Measurements from ENCODE around the gene ANKRD63.

DNA sequence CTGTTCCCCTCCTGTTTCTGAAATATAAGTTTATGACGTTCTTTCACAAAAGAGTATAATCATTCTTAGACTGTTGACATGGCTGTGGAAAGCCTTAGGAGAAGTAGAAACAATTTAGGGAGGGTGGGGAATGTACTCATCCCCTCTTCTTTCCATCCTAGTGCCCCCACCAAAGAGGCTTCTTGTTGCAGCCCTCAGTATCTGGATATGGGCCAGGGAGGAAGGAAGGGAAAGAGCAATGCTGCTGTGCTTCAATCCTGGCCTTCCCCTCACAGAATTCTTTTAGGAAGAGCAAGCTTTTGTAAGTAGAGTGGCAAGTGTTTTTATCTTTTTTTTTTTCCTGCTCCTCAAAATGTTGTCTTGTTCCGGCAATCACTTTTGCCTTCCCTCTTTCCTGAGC lies 42.3 kb upstream of the ANKRD63 start:
- TF ChIP-seq CSDC2 (CRISPR knock-in tag; IDR thresholded peaks at IDR 0.05) (no peak), SNAI2 (CRISPR knock-in tag; IDR thresholded peaks at IDR 0.05) (no peak), RARB (CRISPR knock-in tag; IDR thresholded peaks at IDR 0.05) (no peak), TCF4 (CRISPR knock-in tag; IDR thresholded peaks at IDR 0.05; ENCODE audit: borderline replicate concordance) (no peak), CSRNP3 (CRISPR knock-in tag; IDR thresholded peaks at IDR 0.05) (no peak), ISL1 (CRISPR knock-in tag; IDR thresholded peaks at IDR 0.05) (no peak), ZFP30 (CRISPR knock-in tag; IDR thresholded peaks at IDR 0.05) (no peak), PPARA (CRISPR knock-in tag; IDR thresholded peaks at IDR 0.05; ENCODE audit: borderline replicate concordance) (no peak), ZC3H10 (CRISPR knock-in tag; IDR thresholded peaks at IDR 0.05) (no peak), GLIS3 (CRISPR knock-in tag; IDR thresholded peaks at IDR 0.05) (no peak)
- TF ChIP-seq, protein P1, sequence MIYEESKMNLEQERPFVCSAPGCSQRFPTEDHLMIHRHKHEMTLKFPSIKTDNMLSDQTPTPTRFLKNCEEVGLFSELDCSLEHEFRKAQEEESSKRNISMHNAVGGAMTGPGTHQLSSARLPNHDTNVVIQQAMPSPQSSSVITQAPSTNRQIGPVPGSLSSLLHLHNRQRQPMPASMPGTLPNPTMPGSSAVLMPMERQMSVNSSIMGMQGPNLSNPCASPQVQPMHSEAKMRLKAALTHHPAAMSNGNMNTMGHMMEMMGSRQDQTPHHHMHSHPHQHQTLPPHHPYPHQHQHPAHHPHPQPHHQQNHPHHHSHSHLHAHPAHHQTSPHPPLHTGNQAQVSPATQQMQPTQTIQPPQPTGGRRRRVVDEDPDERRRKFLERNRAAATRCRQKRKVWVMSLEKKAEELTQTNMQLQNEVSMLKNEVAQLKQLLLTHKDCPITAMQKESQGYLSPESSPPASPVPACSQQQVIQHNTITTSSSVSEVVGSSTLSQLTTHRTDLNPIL (CRISPR knock-in tag; IDR thresholded peaks at IDR 0.05; ENCODE audit: low read depth): no peak
- TF ChIP-seq, protein P2, sequence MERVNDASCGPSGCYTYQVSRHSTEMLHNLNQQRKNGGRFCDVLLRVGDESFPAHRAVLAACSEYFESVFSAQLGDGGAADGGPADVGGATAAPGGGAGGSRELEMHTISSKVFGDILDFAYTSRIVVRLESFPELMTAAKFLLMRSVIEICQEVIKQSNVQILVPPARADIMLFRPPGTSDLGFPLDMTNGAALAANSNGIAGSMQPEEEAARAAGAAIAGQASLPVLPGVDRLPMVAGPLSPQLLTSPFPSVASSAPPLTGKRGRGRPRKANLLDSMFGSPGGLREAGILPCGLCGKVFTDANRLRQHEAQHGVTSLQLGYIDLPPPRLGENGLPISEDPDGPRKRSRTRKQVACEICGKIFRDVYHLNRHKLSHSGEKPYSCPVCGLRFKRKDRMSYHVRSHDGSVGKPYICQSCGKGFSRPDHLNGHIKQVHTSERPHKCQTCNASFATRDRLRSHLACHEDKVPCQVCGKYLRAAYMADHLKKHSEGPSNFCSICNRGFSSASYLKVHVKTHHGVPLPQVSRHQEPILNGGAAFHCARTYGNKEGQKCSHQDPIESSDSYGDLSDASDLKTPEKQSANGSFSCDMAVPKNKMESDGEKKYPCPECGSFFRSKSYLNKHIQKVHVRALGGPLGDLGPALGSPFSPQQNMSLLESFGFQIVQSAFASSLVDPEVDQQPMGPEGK (CRISPR knock-in tag; IDR thresholded peaks at IDR 0.05; ENCODE audit: borderline replicate concordance): no peak
- TF ChIP-seq, protein P3, sequence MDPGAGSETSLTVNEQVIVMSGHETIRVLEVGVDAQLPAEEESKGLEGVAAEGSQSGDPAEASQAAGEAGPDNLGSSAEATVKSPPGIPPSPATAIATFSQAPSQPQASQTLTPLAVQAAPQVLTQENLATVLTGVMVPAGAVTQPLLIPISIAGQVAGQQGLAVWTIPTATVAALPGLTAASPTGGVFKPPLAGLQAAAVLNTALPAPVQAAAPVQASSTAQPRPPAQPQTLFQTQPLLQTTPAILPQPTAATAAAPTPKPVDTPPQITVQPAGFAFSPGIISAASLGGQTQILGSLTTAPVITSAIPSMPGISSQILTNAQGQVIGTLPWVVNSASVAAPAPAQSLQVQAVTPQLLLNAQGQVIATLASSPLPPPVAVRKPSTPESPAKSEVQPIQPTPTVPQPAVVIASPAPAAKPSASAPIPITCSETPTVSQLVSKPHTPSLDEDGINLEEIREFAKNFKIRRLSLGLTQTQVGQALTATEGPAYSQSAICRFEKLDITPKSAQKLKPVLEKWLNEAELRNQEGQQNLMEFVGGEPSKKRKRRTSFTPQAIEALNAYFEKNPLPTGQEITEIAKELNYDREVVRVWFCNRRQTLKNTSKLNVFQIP (CRISPR knock-in tag; IDR thresholded peaks at IDR 0.05; ENCODE audit: borderline replicate concordance, low read depth): no peak

All from SK-N-SH treated with all-trans-retinoic acid at 6 μM for 48 hours (cell line).